Hepatocyte (in vitro differentiated cells): ENCODE data around the gene HECTD4. TPM values are rescaled to one million over a fixed set of nuclear protein-coding genes. Genes with fewer than 3 reads are reported as not detected.

Source experiments
- DNase-seq: peaks from one replicate; pipeline ENCODE4 v3.0.0-alpha.2; 2016; ENCODE audit warnings: low spot score
- H2AFZ ChIP-seq: fragments of 200-600 bp; sonication (generic); 2 replicates; pipeline ENCODE4 v1.6.0; 2016; ENCODE audit warnings: antibody characterized with exemption, mild to moderate bottlenecking
- H3K27ac ChIP-seq: fragments of 200-600 bp; sonication (generic); 2 replicates; pipeline ENCODE4 v1.5.1; 2016; ENCODE audit warnings: mild to moderate bottlenecking
- H3K27me3 ChIP-seq: fragments of 200-600 bp; sonication (generic); 2 replicates; pipeline ENCODE4 v1.6.1; 2016
- H3K36me3 ChIP-seq: fragments of 200-600 bp; sonication (generic); replicated peaks from 2 replicates; pipeline ENCODE4 v1.5.1; 2016; ENCODE audit warnings: low read depth; ENCODE audit not compliant: insufficient read depth
- H3K4me1 ChIP-seq: fragments of 200-600 bp; sonication (generic); 2 replicates; pipeline ENCODE4 v1.5.1; 2016; ENCODE audit warnings: mild to moderate bottlenecking, moderate library complexity; ENCODE audit not compliant: insufficient read depth
- H3K4me2 ChIP-seq: fragments of 200-600 bp; sonication (generic); 2 replicates; pipeline ENCODE4 v1.6.0; 2016
- H3K4me3 ChIP-seq: fragments of 200-600 bp; sonication (generic); 2 replicates; pipeline ENCODE4 v1.5.1; 2016; ENCODE audit warnings: mild to moderate bottlenecking
- H3K79me2 ChIP-seq: fragments of 200-600 bp; sonication (generic); 2 replicates; pipeline ENCODE4 v1.6.0; 2017; ENCODE audit warnings: mild to moderate bottlenecking
- H3K9me2 ChIP-seq: fragments of 200-600 bp; sonication (generic); replicated peaks from 2 replicates; pipeline ENCODE4 v1.6.0; 2017; ENCODE audit warnings: mild to moderate bottlenecking; ENCODE audit not compliant: insufficient read depth
- H3K9me3 ChIP-seq: fragments of 200-600 bp; sonication (generic); 2 replicates; pipeline ENCODE4 v1.5.1; 2016; ENCODE audit warnings: low read depth, mild to moderate bottlenecking
- H4K20me1 ChIP-seq: fragments of 200-600 bp; sonication (generic); 2 replicates; pipeline ENCODE4 v1.6.0; 2016; ENCODE audit warnings: mild to moderate bottlenecking; ENCODE audit not compliant: insufficient read depth, poor library complexity, severe bottlenecking
- EZH2 ChIP-seq: fragments of 200-600 bp; sonication (generic); IDR thresholded peaks from 2 replicates; pipeline ENCODE4 v1.6.1; 2016; ENCODE audit warnings: antibody characterized with exemption, mild to moderate bottlenecking, borderline replicate concordance
- EZH2phosphoT487 ChIP-seq: fragments of 200-600 bp; sonication (generic); IDR thresholded peaks from one replicate; pipeline ENCODE4 v1.6.1; 2018; ENCODE audit warnings: antibody characterized with exemption, mild to moderate bottlenecking, low read depth, moderate library complexity; ENCODE audit not compliant: unreplicated experiment, severe bottlenecking
- WGBS: methylation state at CpG from one replicate; pipeline ENCODE4 v1.1.6; 2016; ENCODE audit warnings: low lambda C conversion rate; ENCODE audit errors: missing lambda C conversion rate; 5-methylcytosine and 5-hydroxymethylcytosine counted together
- polyA plus RNA-seq: library from polyadenylated mRNA; unstranded; fragments of >200 nt; fragmentation: Nextera tagmentation; extraction: Ambion mirVana; gene quantifications from 2 replicates; pipeline ENCODE4 v1.2.1, GENCODE V29; 2016
- total RNA-seq: library from RNA; depleted of rRNA; stranded (reverse); fragments of >200 nt; gene quantifications from 2 replicates; pipeline ENCODE4 v1.2.3, GENCODE V29; 2014
- TF ChIP-seq, protein P1 (sequence below): fragments of 200-600 bp; sonication (generic); IDR thresholded peaks from 2 replicates; pipeline ENCODE4 v1.5.1; 2016; ENCODE audit warnings: antibody characterized with exemption, mild to moderate bottlenecking; ENCODE audit not compliant: poor library complexity

HECTD4 gene
- total and polyA plus RNA-seq, 2 experiments from 2014 or later, result 22.7 to 27.1 TPM

DNA sequence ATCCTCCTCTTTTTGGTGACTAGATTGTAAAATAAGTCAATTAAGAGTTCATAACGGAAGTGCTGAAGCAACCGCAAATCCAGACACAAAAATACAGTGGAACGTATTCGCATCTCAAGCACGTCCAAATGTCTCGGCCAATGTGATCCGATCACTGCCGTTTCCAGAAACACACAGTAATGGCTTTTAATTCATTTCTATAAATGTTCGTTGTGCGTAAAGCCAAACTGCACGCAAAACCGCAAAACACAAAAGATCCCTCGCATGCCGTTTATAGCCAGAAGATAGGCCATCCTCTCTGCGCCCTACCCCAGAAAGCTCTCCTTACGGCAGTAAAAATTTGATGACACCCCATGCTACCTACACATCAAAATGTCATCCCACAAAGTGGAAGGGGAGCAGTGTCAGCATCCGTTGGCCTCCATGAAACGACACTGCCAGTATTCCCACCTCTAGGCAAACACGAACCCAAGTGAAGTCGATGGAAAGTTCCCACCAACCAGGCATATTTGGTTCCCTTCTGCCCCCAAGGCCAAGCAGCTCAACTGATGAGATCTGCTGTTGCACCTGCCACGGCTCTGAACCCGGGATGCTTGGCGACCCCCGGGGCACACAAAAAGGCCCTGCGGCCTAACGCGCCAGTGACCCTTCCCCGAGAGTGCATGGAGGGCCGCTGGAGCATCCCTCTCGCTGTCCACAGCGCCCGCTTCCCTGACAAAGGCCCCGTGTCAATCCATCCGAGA, 1.4 kb downstream of the HECTD4 start:
- H3K79me2 ChIP-seq, result peaks cover 61% of the 10 kb centered on the region
- H2AFZ ChIP-seq, result peak overlapping the region; percentile 87
- H3K27ac ChIP-seq, result peak overlapping the region; percentile 93
- H4K20me1 ChIP-seq, result peaks cover 29% of the 10 kb centered on the region
- no peaks in the 10 kb centered on the region for H3K9me2 ChIP-seq
- TF ChIP-seq, protein P1, sequence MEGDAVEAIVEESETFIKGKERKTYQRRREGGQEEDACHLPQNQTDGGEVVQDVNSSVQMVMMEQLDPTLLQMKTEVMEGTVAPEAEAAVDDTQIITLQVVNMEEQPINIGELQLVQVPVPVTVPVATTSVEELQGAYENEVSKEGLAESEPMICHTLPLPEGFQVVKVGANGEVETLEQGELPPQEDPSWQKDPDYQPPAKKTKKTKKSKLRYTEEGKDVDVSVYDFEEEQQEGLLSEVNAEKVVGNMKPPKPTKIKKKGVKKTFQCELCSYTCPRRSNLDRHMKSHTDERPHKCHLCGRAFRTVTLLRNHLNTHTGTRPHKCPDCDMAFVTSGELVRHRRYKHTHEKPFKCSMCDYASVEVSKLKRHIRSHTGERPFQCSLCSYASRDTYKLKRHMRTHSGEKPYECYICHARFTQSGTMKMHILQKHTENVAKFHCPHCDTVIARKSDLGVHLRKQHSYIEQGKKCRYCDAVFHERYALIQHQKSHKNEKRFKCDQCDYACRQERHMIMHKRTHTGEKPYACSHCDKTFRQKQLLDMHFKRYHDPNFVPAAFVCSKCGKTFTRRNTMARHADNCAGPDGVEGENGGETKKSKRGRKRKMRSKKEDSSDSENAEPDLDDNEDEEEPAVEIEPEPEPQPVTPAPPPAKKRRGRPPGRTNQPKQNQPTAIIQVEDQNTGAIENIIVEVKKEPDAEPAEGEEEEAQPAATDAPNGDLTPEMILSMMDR, result no peak
- TF ChIP-seq EZH2phosphoT487 (no peak), EZH2 (no peak)
- peak; percentile 17 for DNase-seq
- WGBS, result 41% methylated on average over 34 of the region's 34 CpGs
- H3K27me3 ChIP-seq, result no peaks in the 10 kb centered on the region
- peaks cover 12% of the 10 kb centered on the region for H3K4me1 ChIP-seq
- no peaks in the 10 kb centered on the region for H3K36me3 ChIP-seq
- H3K4me3 ChIP-seq, result peak overlapping the region; percentile 63
- H3K4me2 ChIP-seq, result peak overlapping the region; percentile 98
- H3K9me3 ChIP-seq, result no peaks in the 10 kb centered on the region

DNA sequence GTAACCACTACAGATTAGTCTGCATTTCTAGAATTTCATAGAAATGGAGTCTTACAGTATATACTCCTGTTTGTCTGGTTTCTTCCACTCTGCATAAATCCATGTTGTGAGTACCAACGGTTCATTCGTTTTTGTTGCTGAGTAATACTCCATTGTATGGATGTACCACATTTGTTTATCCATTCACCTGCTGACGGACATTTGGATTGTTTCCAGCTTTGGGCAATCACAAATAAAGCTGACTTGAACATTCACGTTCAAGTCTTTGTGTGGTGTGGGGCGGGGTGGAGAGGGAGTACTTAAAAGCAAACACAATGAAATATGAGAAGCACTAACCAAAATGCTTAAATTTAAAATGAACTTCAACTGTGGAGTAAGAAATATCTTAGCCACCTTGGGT, 7.1 kb downstream of the HECTD4 start:
- Histone ChIP-seq H3K79me2 (peaks cover 99% of the 10 kb centered on the region), H3K9me2 (no peaks in the 10 kb centered on the region), H3K4me2 (no peak overlapping the region), H4K20me1 (peaks cover 33% of the 10 kb centered on the region), H3K36me3 (no peaks in the 10 kb centered on the region), H3K4me1 (peaks cover 1% of the 10 kb centered on the region), H3K27me3 (no peaks in the 10 kb centered on the region), H3K4me3 (no peak overlapping the region), H2AFZ (no peak overlapping the region), H3K9me3 (no peaks in the 10 kb centered on the region), H3K27ac (no peak overlapping the region)
- WGBS, result 85% methylated on average over 5 of the region's 5 CpGs
- DNase-seq, result no peak
- TF ChIP-seq EZH2phosphoT487 (no peak), EZH2 (no peak)
- TF ChIP-seq, protein P1, result no peak

DNA sequence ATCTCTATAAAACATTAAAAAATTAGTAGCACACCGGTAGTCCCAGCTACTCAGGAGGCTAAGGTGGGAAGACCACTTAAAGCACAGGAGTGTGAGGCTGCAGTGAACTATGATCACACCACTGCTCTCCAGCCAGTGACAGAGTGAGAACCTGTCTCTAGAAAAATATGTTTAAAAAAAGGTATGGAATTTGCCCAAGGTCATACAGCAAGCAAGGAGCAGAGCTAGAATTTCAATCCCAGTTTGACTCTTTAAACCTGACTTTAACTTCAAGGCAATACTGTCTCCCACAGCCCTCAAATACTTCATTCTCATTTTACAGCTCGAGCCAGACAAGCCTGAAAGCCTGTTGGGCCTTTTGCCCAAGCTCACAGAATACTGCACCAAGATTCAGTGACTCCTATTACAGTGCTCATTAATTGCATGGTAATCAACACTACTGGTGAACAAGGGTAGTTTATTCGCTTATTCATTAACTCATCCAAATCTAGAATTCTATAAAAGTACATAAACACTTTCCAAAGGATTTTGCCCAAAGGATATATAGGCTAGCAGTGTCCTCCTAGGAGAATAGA, 8.0 kb downstream of the HECTD4 start:
- Histone ChIP-seq H4K20me1 (peaks cover 29% of the 10 kb centered on the region), H3K4me3 (no peak overlapping the region), H3K79me2 (peaks cover 99% of the 10 kb centered on the region), H3K27me3 (no peaks in the 10 kb centered on the region), H3K27ac (no peak overlapping the region), H3K9me2 (no peaks in the 10 kb centered on the region), H3K36me3 (no peaks in the 10 kb centered on the region), H3K4me1 (no peaks in the 10 kb centered on the region), H2AFZ (no peak overlapping the region), H3K9me3 (no peaks in the 10 kb centered on the region), H3K4me2 (no peak overlapping the region)
- TF ChIP-seq EZH2phosphoT487 (no peak), EZH2 (no peak)
- TF ChIP-seq, protein P1, result no peak
- WGBS, result 86% methylated on average over 3 of the region's 3 CpGs
- DNase-seq, result no peak
